HEK293T (cell line): Measurements from ENCODE around the gene CD74.

Experiments used
- CTCF ChIA-PET: fragments of 350-600 bp; formaldehyde crosslinking; extraction: SDS; loops from one replicate; lab custom pipeline; 2021; ENCODE audit warnings: antibody characterized with exemption, inconsistent platforms; lab: Yijun Ruan, JAX
- POLR2A ChIA-PET: fragments of 350-600 bp; formaldehyde crosslinking; extraction: SDS; loops from one replicate; lab custom pipeline; 2020; ENCODE audit warnings: antibody characterized with exemption, inconsistent platforms; lab: Yijun Ruan, JAX
- DNase-seq: peaks from one replicate; pipeline ENCODE4 v3.0.0; 2012; ENCODE audit warnings: mixed read lengths; ENCODE audit errors: extremely low spot score
- ARNT ChIP-seq: fragments of 450-650 bp; IDR thresholded peaks from 2 replicates; pipeline ENCODE4 v1.6.1; 2017; ENCODE audit warnings: mild to moderate bottlenecking
- BHLHE40 ChIP-seq: fragments of 450-650 bp; IDR thresholded peaks from 2 replicates; pipeline ENCODE4 v1.6.1; 2016; ENCODE audit warnings: mild to moderate bottlenecking, moderate library complexity, borderline replicate concordance
- CTBP1 ChIP-seq: fragments of 450-650 bp; IDR thresholded peaks from 2 replicates; pipeline ENCODE4 v1.6.1; 2016; ENCODE audit warnings: borderline replicate concordance
- ELF4 ChIP-seq: fragments of 450-650 bp; IDR thresholded peaks from 2 replicates; pipeline ENCODE4 v1.6.1; 2017; ENCODE audit warnings: antibody characterized with exemption
- FOXA1 ChIP-seq: fragments of 450-650 bp; IDR thresholded peaks from 2 replicates; pipeline ENCODE4 v1.6.1; 2016; ENCODE audit warnings: mild to moderate bottlenecking
- FOXK2 ChIP-seq: fragments of 450-650 bp; IDR thresholded peaks from 2 replicates; pipeline ENCODE4 v1.6.1; 2016; ENCODE audit warnings: mild to moderate bottlenecking
- FOXM1 ChIP-seq: fragments of 450-650 bp; IDR thresholded peaks from 2 replicates; pipeline ENCODE4 v1.6.1; 2017; ENCODE audit warnings: mild to moderate bottlenecking, borderline replicate concordance
- HDGF ChIP-seq: fragments of 450-650 bp; IDR thresholded peaks from 2 replicates; pipeline ENCODE4 v1.6.1; 2017; ENCODE audit warnings: antibody characterized with exemption, borderline replicate concordance
- L3MBTL2 ChIP-seq: fragments of 450-650 bp; conservative IDR thresholded peaks from 2 replicates; pipeline ENCODE4 v1.6.1; 2016; ENCODE audit warnings: mild to moderate bottlenecking
- LEF1 ChIP-seq: fragments of 450-650 bp; IDR thresholded peaks from 2 replicates; pipeline ENCODE4 v1.6.1; 2017; ENCODE audit warnings: mild to moderate bottlenecking, borderline replicate concordance
- NFRKB ChIP-seq: fragments of 450-650 bp; IDR thresholded peaks from 2 replicates; pipeline ENCODE4 v1.6.1; 2016; ENCODE audit warnings: mild to moderate bottlenecking, moderate library complexity
- PKNOX1 ChIP-seq: fragments of 450-650 bp; IDR thresholded peaks from 2 replicates; pipeline ENCODE4 v1.6.1; 2016
- SP1 ChIP-seq: fragments of 450-650 bp; IDR thresholded peaks from 2 replicates; pipeline ENCODE4 v1.6.1; 2017
- SUZ12 ChIP-seq: fragments of 450-650 bp; IDR thresholded peaks from 2 replicates; pipeline ENCODE4 v1.6.1; 2016; ENCODE audit warnings: mild to moderate bottlenecking
- TARDBP ChIP-seq: fragments of 450-650 bp; IDR thresholded peaks from 2 replicates; pipeline ENCODE4 v1.6.1; 2016
- ZNF384 ChIP-seq: fragments of 450-650 bp; IDR thresholded peaks from 2 replicates; pipeline ENCODE4 v1.6.1; 2016

The CD74 gene

GRCh38 chr5:150448952-150449516 lies 36.3 kb upstream of the CD74 start:
- ChIA-PET POLR2A (interaction anchor here (0.6 to 1.7 kb wide), 14 partner anchors 9 to 277 kb away, joined by 3 to 18 read pairs (median 4); partner anchors contain the start of gene RBM22), CTCF (interaction anchor here (0.7 to 1.1 kb wide), 2 partner anchors 16 to 183 kb away, joined by 6 to 9 read pairs; no protein-coding TSS in a partner anchor)
- no peak for DNase-seq
- TF ChIP-seq ELF4 (no peak), L3MBTL2 (no peak), SUZ12 (no peak), CTBP1 (no peak), BHLHE40 (no peak), ZNF384 (no peak), FOXA1 (no peak)

GRCh38 chr5:150448334-150448733 lies 35.6 kb upstream of the CD74 start:
- CTCF ChIA-PET, result no interaction called here
- TF ChIP-seq BHLHE40 (no peak), LEF1 (no peak), HDGF (no peak), CTBP1 (no peak)
- POLR2A ChIA-PET, result no interaction called here
- DNase-seq, result no peak

DNA sequence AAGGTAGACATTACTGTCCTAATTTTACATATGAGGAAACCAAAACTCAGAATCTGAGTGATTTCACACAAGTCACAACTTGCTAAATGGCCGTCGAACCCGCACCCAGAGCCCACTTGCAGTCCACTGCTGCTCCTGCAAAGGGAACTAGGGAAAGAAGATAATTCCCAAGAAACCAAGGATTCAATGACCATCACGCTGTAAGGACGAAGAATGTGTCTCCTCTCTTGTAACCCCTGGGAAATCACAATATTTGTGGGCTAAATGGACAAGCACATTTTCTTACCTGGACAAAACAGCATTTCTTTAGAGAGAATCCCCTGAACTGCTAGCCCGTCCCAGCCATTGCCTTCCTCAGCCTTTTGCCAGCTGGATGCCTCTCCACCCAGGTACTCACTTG lies 34.5 kb upstream of the CD74 start:
- DNase-seq, result no peak
- TF ChIP-seq HDGF, result no peak
- TF ChIP-seq BHLHE40, result no peak
- TF ChIP-seq CTBP1, result no peak
- no peak for TF ChIP-seq PKNOX1
- no peak for TF ChIP-seq TARDBP
- TF ChIP-seq ARNT, result no peak
- no peak for TF ChIP-seq ELF4
- no peak for TF ChIP-seq NFRKB
- no peak for TF ChIP-seq SUZ12
- TF ChIP-seq LEF1, result no peak
- TF ChIP-seq SP1, result no peak
- TF ChIP-seq FOXA1, result no peak
- no peak for TF ChIP-seq FOXM1
- no peak for TF ChIP-seq FOXK2
- CTCF ChIA-PET, result no interaction called here
- POLR2A ChIA-PET, result interaction anchor here (1.1 to 1.4 kb wide), 2 partner anchors 89 to 312 kb away, joined by 3 to 4 read pairs; partner anchors contain the start of genes DCTN4 and TCOF1

DNA sequence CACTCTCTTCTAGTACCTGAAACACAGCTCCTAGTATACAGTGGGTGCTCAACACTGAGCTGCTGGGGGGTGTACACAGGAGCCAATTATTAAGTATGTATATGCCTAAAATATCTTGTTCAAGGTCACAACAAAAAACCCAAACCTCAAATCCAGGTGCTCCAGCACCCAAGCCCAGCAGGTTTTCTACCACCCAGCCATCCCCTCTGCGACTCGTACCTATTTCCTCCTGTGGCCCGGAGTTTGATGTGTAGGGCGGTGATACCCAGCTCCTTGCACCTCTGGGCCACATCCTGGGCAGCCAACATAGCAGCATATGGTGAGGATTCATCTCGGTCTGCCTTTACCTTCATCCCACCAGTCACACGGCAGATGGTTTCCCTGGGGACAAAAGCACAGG lies 33.9 kb upstream of the CD74 start:
- DNase-seq, result no peak
- CTCF ChIA-PET, result no interaction called here
- TF ChIP-seq TARDBP (no peak), NFRKB (no peak), PKNOX1 (no peak), FOXA1 (no peak), ELF4 (no peak), SP1 (no peak), BHLHE40 (no peak), L3MBTL2 (no peak), SUZ12 (no peak), FOXK2 (no peak), FOXM1 (no peak), ARNT (no peak), ZNF384 (no peak), HDGF (no peak), LEF1 (no peak), CTBP1 (no peak)
- POLR2A ChIA-PET, result interaction anchor here (1.1 to 1.4 kb wide), 3 partner anchors 10 to 312 kb away, joined by 3 to 4 read pairs (median 3); partner anchors contain the start of genes DCTN4 and TCOF1

GRCh38 chr5:150446088-150446487 lies 33.4 kb upstream of the CD74 start:
- TF ChIP-seq FOXA1 (no peak), L3MBTL2 (0 out of 2 replicates have a peak, but pooled peaks have one; percentile 15)
- CTCF ChIA-PET, result interaction anchor here (0.6 kb wide), 1 partner anchor 71 kb away, joined by 3 read pairs; no protein-coding TSS in a partner anchor
- POLR2A ChIA-PET, result interaction anchor here (1.2 kb wide), 1 partner anchor 10 kb away, joined by 3 read pairs; no protein-coding TSS in a partner anchor
- no peak for DNase-seq

- POLR2A ChIA-PET, result interaction anchor here (0.6 to 1.1 kb wide), 2 partner anchors 87 to 314 kb away, joined by 3 read pairs; partner anchors contain the start of genes DCTN4 and TCOF1
- CTCF ChIA-PET, result interaction anchor here (0.6 kb wide), 1 partner anchor 69 kb away, joined by 4 read pairs; no protein-coding TSS in a partner anchor
- TF ChIP-seq SUZ12 (no peak), NFRKB (no peak), SP1 (no peak), ZNF384 (no peak), FOXM1 (no peak), FOXA1 (no peak), BHLHE40 (no peak), L3MBTL2 (no peak), ELF4 (no peak), TARDBP (no peak), ARNT (no peak), FOXK2 (no peak)
Measured at GRCh38 chr5:150444770-150445169, 32.1 kb upstream of the CD74 start.

More at GRCh38 chr5:150444770-150445169, 32.1 kb upstream of the CD74 start:
- DNase-seq, result no peak
